ENCODE results near the gene TEKT5.

DNA sequence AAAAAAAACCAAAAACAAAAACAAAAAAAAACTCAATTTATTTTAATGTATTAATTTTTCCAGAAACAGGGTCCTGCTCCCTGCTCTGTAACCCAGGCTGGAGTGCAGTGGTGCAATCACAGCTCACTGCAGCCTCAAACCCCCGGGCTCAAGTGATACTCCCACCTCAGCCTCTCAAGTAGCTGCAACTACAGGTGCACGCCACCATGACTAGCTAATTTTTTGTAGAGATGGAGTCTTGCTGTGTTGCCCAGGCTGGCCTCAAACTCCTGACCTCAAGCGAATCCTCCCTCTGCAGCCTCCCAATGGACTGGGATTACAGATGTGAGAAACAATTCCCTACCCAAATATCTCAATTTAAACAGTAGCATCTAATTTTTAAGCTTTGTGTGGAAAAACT lies 89.1 kb downstream of the TEKT5 start:
- no peak for TF ChIP-seq GATA2 (IDR thresholded peaks at IDR 0.05; ENCODE audit: low read depth, low read length)
- no peak for TF ChIP-seq GATA3 (IDR thresholded peaks at IDR 0.05; ENCODE audit: low read depth, low read length)

Data from SH-SY5Y (cell line).